ENCODE results near the gene SLC1A2. TPM values are rescaled to one million over a fixed set of nuclear protein-coding genes. Genes with fewer than 3 reads are reported as not detected.

Gene SLC1A2
- total RNA-seq, 2 experiments from 2014 or later, result not detected

- BruUV-seq (replicated peaks), result no TSS peak
- no peak overlapping the region for H3K4me2 ChIP-seq (ENCODE audit: low read length)
- no peak overlapping the region for H2AFZ ChIP-seq (ENCODE audit: low read length)
- DNase-seq (ENCODE audit: low spot score), result no peak
- no peaks in the 10 kb centered on the region for H3K9me3 ChIP-seq (ENCODE audit: low read length)
- H3K4me3 ChIP-seq (ENCODE audit: low read depth, low read length, poor library complexity, severe bottlenecking), result no peak overlapping the region
- CTCF ChIA-PET (ENCODE audit: unreplicated experiment), result no interaction called here
- no peaks in the 10 kb centered on the region for H3K4me1 ChIP-seq (ENCODE audit: insufficient read depth, low read length, poor library complexity, severe bottlenecking)
- no peaks in the 10 kb centered on the region for H3K9me2 ChIP-seq (ENCODE audit: insufficient read depth, low read length)
- TF ChIP-seq EZH2phosphoT487 (IDR thresholded peaks at IDR 0.05; ENCODE audit: borderline replicate concordance, low read depth, low read length), result no peak
- TF ChIP-seq CTCF (conservative IDR thresholded peaks at IDR 0.05; ENCODE audit: low read length), result no peak
- intact Hi-C loops (cut with micrococcal nuclease; ENCODE audit: unreplicated experiment), result no loop called here
- no peaks in the 10 kb centered on the region for H3K36me3 ChIP-seq (ENCODE audit: insufficient read depth, low read length)
- no peaks in the 10 kb centered on the region for H3K79me2 ChIP-seq (ENCODE audit: insufficient read depth, low read depth, low read length)
- H3K27ac ChIP-seq (ENCODE audit: low read depth, low read length, poor library complexity, severe bottlenecking), result no peak overlapping the region
- POLR2A ChIA-PET, result no interaction called here
- no peaks in the 10 kb centered on the region for H4K20me1 ChIP-seq (ENCODE audit: insufficient read depth, low read length)
These were observed 168.7 kb downstream of the SLC1A2 start for GRCh38 chr11:35250621-35251020.

- H2AFZ ChIP-seq (ENCODE audit: low read length), result no peak overlapping the region
- no peaks in the 10 kb centered on the region for H3K36me3 ChIP-seq (ENCODE audit: insufficient read depth, low read length)
- ChIA-PET POLR2A (no interaction called here), CTCF (ENCODE audit: unreplicated experiment) (no interaction called here)
- no peak for DNase-seq (ENCODE audit: low spot score)
- no peaks in the 10 kb centered on the region for H3K4me1 ChIP-seq (ENCODE audit: insufficient read depth, low read length, poor library complexity, severe bottlenecking)
- H3K27ac ChIP-seq (ENCODE audit: low read depth, low read length, poor library complexity, severe bottlenecking), result no peak overlapping the region
- no TSS peak for BruUV-seq (replicated peaks)
- H3K9me2 ChIP-seq (ENCODE audit: insufficient read depth, low read length), result no peaks in the 10 kb centered on the region
- no peaks in the 10 kb centered on the region for H4K20me1 ChIP-seq (ENCODE audit: insufficient read depth, low read length)
- no peaks in the 10 kb centered on the region for H3K9me3 ChIP-seq (ENCODE audit: low read length)
- H3K79me2 ChIP-seq (ENCODE audit: insufficient read depth, low read depth, low read length), result no peaks in the 10 kb centered on the region
- TF ChIP-seq CTCF (conservative IDR thresholded peaks at IDR 0.05; ENCODE audit: low read length), result no peak
- no peak for TF ChIP-seq EZH2phosphoT487 (IDR thresholded peaks at IDR 0.05; ENCODE audit: borderline replicate concordance, low read depth, low read length)
- H3K4me2 ChIP-seq (ENCODE audit: low read length), result no peak overlapping the region
- no peak overlapping the region for H3K4me3 ChIP-seq (ENCODE audit: low read depth, low read length, poor library complexity, severe bottlenecking)
- intact Hi-C loops (cut with micrococcal nuclease; ENCODE audit: unreplicated experiment), result no loop called here
These were observed 169.2 kb downstream of the SLC1A2 start for GRCh38 chr11:35250192-35250591.

- no peak for DNase-seq (ENCODE audit: low spot score)
- intact Hi-C loops (cut with micrococcal nuclease; ENCODE audit: unreplicated experiment), result no loop called here
- H3K4me2 ChIP-seq (ENCODE audit: low read length), result no peak overlapping the region
- H3K9me3 ChIP-seq (ENCODE audit: low read length), result no peaks in the 10 kb centered on the region
- no peaks in the 10 kb centered on the region for H4K20me1 ChIP-seq (ENCODE audit: insufficient read depth, low read length)
- no peak overlapping the region for H3K27ac ChIP-seq (ENCODE audit: low read depth, low read length, poor library complexity, severe bottlenecking)
- no peak for TF ChIP-seq CTCF (conservative IDR thresholded peaks at IDR 0.05; ENCODE audit: low read length)
- TF ChIP-seq EZH2phosphoT487 (IDR thresholded peaks at IDR 0.05; ENCODE audit: borderline replicate concordance, low read depth, low read length), result no peak
- no peaks in the 10 kb centered on the region for H3K79me2 ChIP-seq (ENCODE audit: insufficient read depth, low read depth, low read length)
- BruUV-seq (replicated peaks), result no TSS peak
- no peaks in the 10 kb centered on the region for H3K9me2 ChIP-seq (ENCODE audit: insufficient read depth, low read length)
- ChIA-PET CTCF (ENCODE audit: unreplicated experiment) (no interaction called here), POLR2A (no interaction called here)
- H3K36me3 ChIP-seq (ENCODE audit: insufficient read depth, low read length), result no peaks in the 10 kb centered on the region
- no peak overlapping the region for H2AFZ ChIP-seq (ENCODE audit: low read length)
- H3K4me1 ChIP-seq (ENCODE audit: insufficient read depth, low read length, poor library complexity, severe bottlenecking), result no peaks in the 10 kb centered on the region
- no peak overlapping the region for H3K4me3 ChIP-seq (ENCODE audit: low read depth, low read length, poor library complexity, severe bottlenecking)
These were observed 170.6 kb downstream of the SLC1A2 start for GRCh38 chr11:35248558-35249323.
